ENCODE measurements around the gene RXFP4.

RXFP4 gene

GRCh38 chr1:155957411-155957915, 16.0 kb downstream of the RXFP4 start:
- DNase-seq: no peak

DNA sequence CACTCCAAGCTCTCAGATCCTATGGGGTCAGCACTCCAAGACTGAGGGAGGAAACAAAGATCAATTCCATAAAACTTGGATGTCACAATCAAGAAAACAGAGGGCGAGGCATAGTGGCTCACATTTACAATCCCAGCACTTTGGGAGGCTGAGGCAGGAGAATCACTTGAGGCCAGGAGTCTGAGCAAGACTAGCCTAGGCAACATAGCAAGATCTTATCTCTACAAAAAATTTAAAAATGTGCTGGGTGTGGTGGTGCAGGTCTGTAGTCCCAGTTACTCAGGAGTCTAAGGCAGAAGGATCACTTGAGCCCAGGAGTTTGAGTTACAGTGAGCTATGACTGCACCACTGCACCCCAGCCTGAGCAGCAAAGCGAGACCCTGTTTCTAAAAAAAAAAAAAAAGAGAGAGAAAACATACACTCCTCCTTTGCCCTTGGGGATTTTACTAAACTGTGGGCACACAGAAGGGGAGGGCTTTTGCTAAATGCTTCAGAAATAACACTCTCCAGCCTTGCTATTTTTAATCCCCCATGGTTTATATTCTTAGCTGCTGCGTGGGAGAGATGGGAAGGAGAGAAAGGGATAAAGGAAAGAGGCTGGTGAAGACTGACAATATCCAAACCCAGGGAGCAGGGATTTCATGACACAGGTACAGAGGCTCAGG, 18.8 kb downstream of the RXFP4 start:
- no peak for DNase-seq

- peak in 27 of 56 donors; percentile 14 to 64 (median 30) for DNase-seq
These were observed 20.5 kb downstream of the RXFP4 start for GRCh38 chr1:155961937-155962336.

- DNase-seq: peak in 1 of 56 donors; percentile 22
These were observed 21.3 kb downstream of the RXFP4 start for GRCh38 chr1:155962599-155963211.

GRCh38 chr1:155964193-155964592, 22.8 kb downstream of the RXFP4 start:
- no peak for DNase-seq

GRCh38 chr1:155966135-155966534, 24.7 kb downstream of the RXFP4 start:
- peak in 7 of 56 donors; percentile 15 to 31 (median 24) for DNase-seq

GRCh38 chr1:155966750-155967149, 25.3 kb downstream of the RXFP4 start:
- DNase-seq: no peak

GRCh38 chr1:155967341-155968050, 26.1 kb downstream of the RXFP4 start:
- peak in 33 of 56 donors; percentile 20 to 75 (median 39) for DNase-seq

DNA sequence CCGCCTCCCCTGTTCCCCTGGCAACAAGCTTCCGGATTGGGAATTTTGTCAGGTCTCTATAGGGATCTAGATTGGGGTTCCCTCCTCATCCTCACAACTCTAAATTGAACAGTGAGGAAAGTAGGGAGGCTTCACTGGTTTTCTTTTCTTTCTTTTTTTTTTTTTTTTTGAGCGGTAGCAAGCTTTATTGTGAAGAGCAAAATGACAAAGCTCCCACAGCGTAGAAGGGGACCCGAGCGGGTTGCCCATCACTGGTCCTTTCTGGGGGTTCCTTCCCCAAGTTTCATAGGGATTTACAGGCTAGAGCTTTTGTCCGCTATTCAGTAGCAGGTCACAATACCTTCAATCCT, 26.6 kb downstream of the RXFP4 start:
- DNase-seq: no peak

- peak in 54 of 56 donors; percentile 32 to 96 (median 85) for DNase-seq
These were observed 27.2 kb downstream of the RXFP4 start for GRCh38 chr1:155968670-155969069.

DNA sequence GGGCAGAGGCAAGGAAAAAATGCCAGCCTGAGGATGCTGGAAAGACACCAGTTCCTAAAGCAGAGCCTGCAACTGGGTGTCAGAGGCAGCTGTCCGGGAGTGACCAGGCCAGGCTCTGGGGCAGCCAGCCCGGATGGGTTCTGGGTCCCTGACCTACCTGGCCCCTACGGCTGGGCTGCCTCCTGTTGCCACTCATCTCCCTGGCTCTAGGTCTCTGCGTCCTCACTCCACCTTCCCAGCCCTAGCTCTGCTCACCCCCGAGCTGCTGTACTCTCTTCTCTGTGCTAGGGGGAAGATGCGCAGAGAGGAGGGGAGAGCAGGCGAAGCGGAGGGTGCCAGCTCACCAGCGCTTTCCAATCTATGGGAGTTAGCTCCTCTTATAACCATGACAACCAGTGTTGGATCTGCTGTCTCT, 27.9 kb downstream of the RXFP4 start:
- peak in 44 of 56 donors; percentile 27 to 87 (median 60) for DNase-seq

DNA sequence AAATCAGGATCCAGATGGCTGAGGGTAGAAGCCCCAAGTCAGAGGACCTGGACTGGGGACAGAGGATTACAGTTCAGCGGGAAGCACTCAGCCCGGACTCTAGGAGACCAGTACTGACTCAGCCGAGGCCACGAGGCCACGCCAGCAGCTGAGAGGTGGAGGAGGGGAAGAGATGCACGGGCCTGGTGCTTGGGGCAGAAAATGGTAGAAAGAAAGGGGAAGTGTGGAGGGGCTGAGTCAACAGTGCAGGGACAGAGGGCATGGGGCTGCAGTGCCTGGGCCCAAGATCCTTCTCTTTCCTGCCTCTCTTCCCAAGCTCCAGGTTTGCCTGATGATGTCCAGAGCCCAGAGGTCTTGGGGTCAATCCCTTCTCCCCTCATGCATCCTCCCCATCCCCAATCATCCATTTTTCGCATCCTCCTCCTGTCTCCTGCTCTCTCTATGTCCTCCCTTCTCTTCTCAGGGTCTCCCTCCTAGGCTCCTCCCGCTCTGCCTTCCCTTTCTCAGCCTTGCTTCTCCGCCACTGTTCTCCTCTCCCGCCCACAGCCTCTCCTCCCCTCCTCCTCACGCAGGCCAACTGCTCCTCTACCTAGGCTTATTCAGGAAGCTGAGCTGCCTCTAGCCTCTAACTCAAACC, 29.2 kb downstream of the RXFP4 start:
- peak in 54 of 56 donors; percentile 31 to 85 (median 66) for DNase-seq

- DNase-seq: peak in 46 of 56 donors; percentile 11 to 81 (median 62)
These were observed 30.7 kb downstream of the RXFP4 start for GRCh38 chr1:155971910-155972809.

DNA sequence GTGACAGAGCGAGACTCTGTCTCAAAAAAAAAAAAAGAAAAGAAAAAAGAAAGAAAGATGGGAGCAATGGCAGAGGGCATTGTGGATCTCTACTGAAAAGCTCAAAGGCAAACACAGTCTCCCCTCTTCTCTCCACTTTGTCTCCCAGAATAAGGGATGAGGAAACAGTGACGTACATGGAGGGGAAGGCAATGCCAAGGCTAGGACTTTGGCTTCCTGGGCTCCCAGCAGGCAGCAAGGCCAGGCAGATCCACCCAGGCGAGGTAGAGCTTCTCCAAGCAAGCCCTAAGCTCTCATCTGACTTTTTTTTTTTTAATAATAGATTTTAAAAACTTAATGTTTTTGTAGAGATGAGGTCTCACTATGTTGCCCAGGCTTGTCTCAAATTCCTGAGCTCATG, 32.3 kb downstream of the RXFP4 start:
- DNase-seq: peak in 1 of 56 donors; percentile 34

DNA sequence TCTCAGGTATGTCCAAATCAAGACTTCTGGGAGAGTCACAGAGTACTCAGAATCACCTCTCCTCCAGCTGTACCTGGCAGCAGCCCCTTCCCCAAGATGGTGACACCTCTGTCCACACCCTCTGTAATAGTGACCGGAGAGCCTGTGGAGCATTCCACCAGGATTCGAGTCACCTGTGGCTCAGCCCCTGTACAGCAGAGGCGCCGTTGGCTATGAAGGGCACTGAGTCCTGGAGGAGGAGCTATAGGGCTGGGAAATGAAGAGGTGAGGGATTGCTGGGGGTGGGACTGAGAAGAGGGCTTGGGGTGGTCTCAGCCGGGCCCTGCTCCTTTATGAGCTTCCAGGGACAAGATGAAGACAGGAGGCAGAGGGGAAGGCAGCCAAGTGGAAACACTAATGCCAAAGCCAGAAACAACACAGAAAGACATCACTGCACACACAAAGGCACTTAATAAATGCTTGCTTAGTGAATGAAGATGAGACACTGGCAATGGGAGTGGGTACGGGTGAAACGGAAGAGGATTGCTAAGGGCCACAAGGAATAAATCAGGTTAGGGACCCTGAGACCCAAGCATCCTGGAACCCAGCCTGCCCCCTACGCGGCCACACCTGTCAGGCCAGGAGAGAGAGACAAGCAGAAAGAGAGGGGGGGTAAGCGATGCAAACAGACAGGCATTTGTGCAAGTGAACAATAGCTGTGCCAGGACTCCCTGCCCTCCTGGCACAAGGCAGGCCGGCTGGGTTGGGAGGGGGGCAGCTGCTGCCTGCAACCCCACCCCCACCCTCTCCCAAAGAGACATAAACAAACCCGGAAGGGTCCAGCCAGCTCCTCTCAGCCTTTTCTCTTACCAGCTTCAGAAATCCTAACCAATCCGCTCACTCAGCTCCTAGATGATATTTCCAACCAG, 33.0 kb downstream of the RXFP4 start:
- DNase-seq: peak in 55 of 56 donors; percentile 28 to 93 (median 83)

GRCh38 chr1:155975375-155976061, 34.1 kb downstream of the RXFP4 start:
- DNase-seq: peak in 8 of 56 donors; percentile 28 to 58 (median 44)

- DNase-seq: peak in 23 of 56 donors; percentile 10 to 67 (median 35)
These were observed 34.8 kb downstream of the RXFP4 start for GRCh38 chr1:155976062-155976912.
